ENCODE results near the gene MTR.
"Not testable (repeated sequence)": the region's sequence is repeated elsewhere in the genome, so short reads cannot be mapped to it uniquely, and the experiment has no call there.

MTR gene

GRCh38 chr1:236834876-236835275 lies 39.8 kb downstream of the MTR start:
- DNase-seq (ENCODE audit: low read depth) = no peak

GRCh38 chr1:236835491-236835890 lies 40.4 kb downstream of the MTR start:
- DNase-seq (ENCODE audit: low read depth) = no peak

GRCh38 chr1:236836157-236836556 lies 41.1 kb downstream of the MTR start:
- no peak for DNase-seq (ENCODE audit: low read depth)

GRCh38 chr1:236837115-236837514 lies 42.0 kb downstream of the MTR start:
- DNase-seq (ENCODE audit: low read depth) = no peak

GRCh38 chr1:236837897-236838296 lies 42.8 kb downstream of the MTR start:
- no peak for DNase-seq (ENCODE audit: low read depth)

GRCh38 chr1:236841341-236841740 lies 46.2 kb downstream of the MTR start:
- no peak for DNase-seq (ENCODE audit: low read depth)

GRCh38 chr1:236844499-236845271 lies 49.6 kb downstream of the MTR start:
- DNase-seq (ENCODE audit: low read depth) = no peak

GRCh38 chr1:236845830-236846229 lies 50.7 kb downstream of the MTR start:
- DNase-seq (ENCODE audit: low read depth) = no peak

- no peak for DNase-seq (ENCODE audit: low read depth)
Measured at GRCh38 chr1:236848274-236848923, 53.3 kb downstream of the MTR start.

GRCh38 chr1:236850077-236850979 lies 55.2 kb downstream of the MTR start:
- DNase-seq (ENCODE audit: low read depth) = no peak

GRCh38 chr1:236851871-236852270 lies 56.8 kb downstream of the MTR start:
- DNase-seq (ENCODE audit: low read depth) = no peak

- DNase-seq (ENCODE audit: low read depth) = no peak
Measured at GRCh38 chr1:236853921-236854604, 59.0 kb downstream of the MTR start.

GRCh38 chr1:236854605-236854983 lies 59.5 kb downstream of the MTR start:
- DNase-seq (ENCODE audit: low read depth) = peak; percentile 32

GRCh38 chr1:236856649-236857048 lies 61.6 kb downstream of the MTR start:
- DNase-seq (ENCODE audit: low read depth) = not testable (repeated sequence)

- no peak for DNase-seq (ENCODE audit: low read depth)
Measured at GRCh38 chr1:236858165-236858564, 63.1 kb downstream of the MTR start.

GRCh38 chr1:236860101-236860500 lies 65.0 kb downstream of the MTR start:
- DNase-seq (ENCODE audit: low read depth) = no peak

GRCh38 chr1:236860674-236861073 lies 65.6 kb downstream of the MTR start:
- no peak for DNase-seq (ENCODE audit: low read depth)

- DNase-seq (ENCODE audit: low read depth) = no peak
Measured at GRCh38 chr1:236861560-236862218, 66.6 kb downstream of the MTR start.

GRCh38 chr1:236862219-236862591 lies 67.1 kb downstream of the MTR start:
- DNase-seq (ENCODE audit: low read depth) = no peak

GRCh38 chr1:236862615-236863211 lies 67.6 kb downstream of the MTR start:
- DNase-seq (ENCODE audit: low read depth) = no peak

GRCh38 chr1:236864211-236864610 lies 69.1 kb downstream of the MTR start:
- DNase-seq (ENCODE audit: low read depth) = no peak

Measured in non-pigmented ciliary epithelial cell (primary cell).